HG03095 (cell line): ENCODE results near the gene ADAMTS14.

Experiments used
- ATAC-seq: cut with Tn5 transposase; IDR thresholded peaks from one replicate; pipeline ENCODE4 v1.9.1; 2021; ENCODE audit warnings: moderate library complexity; ENCODE audit not compliant: unreplicated experiment

ADAMTS14 gene

DNA sequence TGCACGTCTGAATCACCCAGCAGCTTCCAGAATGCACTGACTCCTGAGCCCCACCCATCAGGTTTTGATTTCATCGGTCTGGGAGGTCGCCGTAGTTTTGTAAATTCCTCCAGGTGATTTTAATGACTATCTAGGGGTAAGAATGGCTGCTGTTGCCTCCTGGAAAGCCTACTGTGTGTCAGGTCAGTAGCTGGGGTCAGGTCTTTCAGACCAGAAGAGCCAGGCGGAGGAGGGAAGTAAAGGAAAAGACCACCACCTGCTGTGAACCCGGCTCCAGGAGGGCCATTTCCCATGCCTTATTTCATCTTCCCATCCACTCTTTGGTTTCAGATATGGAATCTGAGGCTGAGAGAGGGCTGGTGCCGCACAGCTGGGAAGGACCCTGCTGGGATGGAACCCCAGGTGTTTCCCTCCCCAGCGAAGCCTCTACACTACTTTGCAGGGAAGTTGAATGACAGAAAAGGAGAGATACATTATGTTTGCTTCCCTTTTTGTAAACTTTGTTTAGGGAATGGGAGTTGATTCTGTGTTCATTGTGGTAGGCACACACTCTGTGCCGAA lies 19.8 kb downstream of the ADAMTS14 start:
- no peak for ATAC-seq

DNA sequence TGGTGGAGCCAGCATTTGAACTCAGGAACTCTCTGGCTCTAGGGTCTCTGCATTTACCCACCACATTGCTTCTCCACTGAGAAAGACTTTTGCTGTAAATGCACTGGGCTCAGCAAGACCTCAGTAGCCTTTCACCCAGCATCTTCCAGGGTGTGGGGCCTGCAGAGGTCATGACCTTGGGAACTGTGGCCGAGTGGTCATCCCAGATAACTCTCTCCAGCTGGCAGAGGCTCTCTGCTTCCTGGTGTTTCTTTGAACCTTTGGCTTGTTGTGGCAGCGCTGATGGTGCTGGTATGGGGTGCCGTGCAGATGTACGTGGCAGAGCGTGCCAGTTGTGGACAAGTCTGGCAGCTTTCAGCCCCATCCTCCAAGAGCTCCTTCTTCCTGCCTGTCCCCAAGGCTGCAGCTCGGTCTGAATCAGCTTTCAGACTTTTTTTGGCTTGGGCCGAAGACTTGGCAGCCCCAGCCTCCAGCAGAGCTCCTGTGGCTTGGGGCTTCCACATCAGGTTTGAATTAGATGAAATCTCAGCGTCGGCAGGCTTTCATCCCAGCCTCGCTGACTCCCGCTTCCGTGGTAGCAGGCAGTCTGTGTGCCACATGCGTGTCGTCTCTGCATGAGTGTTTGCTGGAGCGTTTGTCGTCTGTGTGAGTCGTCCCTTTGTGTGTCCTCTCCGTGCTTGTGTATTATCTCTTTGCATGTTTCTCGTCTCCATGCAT lies 21.5 kb downstream of the ADAMTS14 start:
- no peak for ATAC-seq

DNA sequence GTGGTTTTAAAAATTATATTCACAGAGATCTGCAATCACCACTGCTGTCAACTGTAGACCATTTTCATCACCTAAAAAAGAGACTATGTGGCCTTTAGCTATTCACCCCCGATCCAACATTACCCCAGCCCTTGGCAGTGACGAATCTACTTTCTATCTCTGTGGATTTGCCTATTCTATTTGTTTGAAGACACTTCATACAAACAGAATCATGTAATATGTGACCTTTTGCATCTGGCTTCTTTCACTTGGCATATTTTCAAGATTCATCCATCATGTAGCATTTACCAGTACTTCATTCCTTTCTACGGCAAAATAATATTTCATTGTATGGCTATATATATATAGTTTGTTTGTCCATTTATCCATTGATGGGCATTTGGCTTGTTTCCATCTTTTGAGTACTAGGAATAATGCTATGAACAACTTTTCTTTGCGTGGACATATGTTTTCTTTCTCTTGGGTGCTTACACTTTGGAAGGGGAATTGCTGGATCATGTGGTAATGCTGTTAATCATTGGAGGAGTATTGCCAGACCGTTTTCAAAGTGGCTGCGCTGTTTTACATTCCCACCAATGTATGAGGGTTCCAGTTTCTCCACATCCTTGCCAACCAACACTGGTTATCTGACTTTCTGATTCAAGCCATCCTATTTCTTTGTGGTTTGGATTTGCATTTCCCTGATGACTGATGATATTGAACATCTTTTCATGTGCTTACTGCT lies 22.3 kb downstream of the ADAMTS14 start:
- ATAC-seq = no peak

DNA sequence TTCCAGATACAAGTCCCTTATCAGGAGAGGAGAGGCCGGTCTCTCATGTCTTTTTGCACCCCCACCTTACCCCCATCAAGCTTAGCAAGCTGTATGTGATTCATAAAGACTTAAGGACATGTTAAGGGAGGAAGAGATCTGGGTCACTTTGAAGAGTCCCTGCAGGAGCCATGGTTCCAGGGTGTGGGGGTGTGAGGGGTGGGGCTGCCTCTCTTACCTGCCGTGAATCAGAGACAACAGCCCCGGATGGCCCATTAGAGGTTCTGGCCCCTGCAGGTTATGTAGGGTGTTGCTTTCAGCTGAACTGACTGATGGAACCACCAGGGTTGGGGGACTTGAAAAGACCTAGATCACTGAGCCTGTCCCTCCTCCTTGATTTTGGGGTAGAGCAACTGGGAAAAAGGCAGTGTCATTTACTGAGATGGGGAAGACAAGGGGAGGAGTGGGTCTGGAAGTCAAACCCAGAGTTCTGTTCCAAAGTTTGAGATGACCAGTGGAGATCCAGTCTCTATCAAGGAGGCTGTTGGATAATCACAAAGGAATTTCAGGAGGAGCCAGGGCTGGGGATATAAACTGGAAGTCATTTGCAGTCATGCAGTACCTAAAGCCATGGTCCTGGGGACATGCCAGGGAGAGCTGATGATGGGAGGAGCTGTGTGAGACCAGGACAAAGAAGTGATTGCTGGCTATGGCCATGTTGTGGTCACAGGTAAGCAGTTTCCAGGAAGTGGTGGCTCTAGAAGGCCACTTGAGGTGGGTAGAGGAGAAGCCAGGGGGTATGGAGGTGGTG lies 23.1 kb downstream of the ADAMTS14 start:
- no peak for ATAC-seq

DNA sequence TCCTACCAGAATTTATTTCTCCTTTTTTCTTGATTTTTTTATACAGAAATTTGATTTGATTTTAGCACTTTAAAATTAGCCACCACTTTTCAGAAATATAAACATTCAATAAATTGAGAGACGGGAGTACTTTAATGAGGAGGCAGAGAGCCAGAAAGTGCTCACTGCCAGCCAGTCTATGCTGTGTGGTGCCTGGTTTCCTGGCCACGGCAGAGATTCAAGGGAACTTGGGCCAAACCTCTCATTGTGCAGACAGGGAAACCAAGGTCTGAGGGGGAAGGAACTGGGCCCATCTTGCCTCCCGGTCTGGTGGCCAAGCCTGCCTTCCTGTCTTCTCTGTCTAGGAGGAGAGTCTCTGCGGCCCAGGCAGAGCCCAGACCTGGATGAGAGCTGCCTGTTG lies 25.9 kb downstream of the ADAMTS14 start:
- no peak for ATAC-seq

DNA sequence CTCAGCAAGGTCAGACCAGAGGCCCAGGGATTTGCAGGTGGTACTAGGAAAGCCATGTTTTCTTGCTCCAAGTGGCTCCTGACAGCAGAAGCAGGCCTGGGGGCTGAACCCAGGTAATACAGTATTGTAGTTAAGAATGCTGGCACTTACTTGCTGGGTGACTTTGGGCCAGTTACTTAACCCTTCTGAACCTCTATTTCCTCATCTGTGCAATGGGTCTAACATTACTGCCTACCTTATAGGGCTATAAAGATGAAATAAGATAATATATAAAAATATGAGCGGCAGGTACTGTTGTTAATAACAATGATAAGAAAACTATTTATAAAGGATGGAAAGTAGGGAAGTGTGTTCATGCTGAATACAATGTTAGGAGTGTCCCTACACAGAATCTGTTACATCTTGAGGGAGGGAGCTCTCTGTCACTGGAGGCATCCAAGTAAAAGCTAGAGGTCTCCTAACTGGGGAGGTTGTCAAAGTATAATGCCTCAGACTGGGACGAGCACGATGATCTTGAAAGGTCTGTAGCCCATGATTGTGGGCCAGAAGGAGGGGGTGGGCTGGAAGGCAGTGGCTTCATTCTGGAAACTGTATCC lies 26.9 kb downstream of the ADAMTS14 start:
- ATAC-seq = no peak

DNA sequence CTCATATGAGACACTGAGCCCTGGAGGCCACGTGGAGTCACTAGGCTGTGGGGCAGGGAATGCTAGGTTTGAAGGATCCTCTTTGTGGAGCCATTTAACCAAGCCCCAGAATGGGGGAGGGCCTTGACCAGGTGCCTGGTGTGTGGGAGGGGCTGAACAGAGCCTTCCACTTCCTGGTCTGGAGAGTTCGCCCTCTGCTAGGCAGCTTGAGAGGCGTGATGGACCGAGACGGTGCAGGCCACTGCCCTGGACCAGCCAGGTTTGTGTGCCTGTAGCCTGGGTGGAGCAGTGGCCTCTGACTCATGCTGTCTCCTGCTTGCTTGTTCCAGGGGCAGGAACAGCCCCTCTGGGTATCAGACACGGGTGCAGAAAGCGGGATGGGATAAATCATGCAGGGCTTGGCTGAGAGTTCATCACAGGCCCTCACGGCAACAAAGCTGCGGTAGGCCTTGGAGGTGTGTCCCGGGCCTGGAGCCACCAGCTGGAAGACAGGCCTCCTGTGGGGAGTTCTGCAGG lies 27.4 kb downstream of the ADAMTS14 start:
- ATAC-seq = no peak

DNA sequence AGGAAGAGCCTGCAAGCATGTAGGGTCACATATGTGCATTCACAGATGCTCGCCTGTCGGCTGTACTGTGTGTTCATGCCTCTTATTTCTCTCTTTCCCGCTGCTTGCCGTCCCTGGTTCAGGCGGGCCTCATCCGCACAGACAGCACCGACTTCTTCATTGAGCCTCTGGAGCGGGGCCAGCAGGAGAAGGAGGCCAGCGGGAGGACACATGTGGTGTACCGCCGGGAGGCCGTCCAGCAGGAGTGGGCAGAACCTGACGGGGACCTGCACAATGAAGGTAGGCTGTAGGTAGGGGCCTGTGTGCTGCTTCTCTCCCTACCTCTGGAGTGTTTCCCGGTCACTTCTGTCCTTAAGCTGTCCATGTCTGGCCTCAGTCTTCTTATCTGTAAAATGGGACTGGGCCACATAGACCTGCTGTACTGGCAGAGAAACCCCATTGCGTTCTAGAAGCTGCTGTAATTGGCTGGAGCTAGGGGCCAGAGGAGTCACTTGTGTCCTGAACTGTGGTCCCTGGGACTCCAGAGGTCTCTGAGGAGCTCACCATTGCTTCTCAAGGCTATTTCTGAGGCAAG lies 30.0 kb downstream of the ADAMTS14 start:
- ATAC-seq = no peak

DNA sequence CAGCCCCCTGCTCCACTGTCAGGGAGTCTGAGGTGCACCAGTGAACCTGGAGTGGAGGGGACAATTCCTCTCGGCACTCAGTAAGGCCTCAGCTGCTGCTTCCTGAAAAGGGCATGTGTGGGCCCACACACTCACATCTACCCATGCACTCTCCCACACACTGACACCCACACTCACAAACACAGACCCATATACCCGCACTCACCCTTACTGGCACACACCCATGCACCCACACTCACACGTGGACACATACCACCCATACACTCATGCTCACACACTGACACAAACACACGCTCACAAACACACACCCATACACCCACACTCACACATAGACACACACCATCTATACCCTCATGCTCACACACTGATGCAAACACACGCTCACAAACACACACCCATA lies 31.9 kb downstream of the ADAMTS14 start:
- no peak for ATAC-seq

DNA sequence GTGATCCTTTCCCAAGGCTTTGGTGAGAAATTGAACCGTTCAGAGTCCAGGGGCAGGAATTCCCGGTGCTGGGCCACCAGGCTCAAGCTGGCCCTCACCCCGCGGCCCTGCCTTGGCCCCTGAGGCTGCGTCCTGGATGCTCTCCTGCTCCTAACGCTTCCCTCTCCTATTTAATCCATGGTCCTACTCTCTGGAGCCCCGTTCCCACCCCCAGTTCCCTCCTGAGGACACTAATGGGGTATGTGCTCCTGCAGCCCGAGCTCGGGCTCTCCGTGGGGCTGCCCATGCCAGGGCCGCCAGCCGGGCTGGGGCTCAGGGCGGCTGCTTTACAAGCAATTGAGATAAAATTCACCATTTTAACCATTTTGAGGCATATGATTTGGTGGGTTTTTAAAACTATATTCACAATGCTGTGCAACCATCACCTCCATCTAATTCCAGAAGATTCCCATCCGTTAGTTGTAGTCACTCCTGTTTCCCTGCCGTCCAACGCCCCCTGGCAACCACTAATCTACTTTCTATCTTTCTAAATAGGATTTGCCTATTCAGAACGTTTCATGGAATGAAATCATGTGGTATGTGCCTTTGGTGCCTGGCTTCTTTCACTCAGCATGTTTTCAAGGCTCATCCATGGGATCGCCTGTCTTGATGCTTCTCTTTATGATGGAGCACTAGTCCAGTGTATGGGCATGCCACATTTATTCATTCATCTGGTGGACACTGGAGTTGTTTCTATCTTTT lies 33.0 kb downstream of the ADAMTS14 start:
- no peak for ATAC-seq

DNA sequence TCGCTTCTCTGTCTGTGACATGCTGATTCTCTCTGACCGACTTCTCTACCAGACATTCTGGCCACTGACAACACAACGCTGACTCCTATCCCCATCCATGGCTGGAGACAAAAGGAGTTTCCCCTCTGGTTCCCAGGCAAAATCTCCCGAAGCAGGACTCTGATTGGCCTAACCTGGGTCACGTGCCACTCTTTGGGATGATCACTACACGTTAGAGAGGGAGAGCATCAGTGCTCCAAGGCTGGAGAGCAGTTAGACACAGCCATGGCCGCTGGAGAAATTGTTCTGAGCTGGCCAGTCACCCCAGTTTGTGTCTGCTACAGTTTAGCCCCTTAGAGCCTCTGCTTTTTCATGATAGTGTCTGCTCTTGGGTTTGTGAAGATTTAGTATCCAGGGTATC lies 38.9 kb downstream of the ADAMTS14 start:
- no peak for ATAC-seq

DNA sequence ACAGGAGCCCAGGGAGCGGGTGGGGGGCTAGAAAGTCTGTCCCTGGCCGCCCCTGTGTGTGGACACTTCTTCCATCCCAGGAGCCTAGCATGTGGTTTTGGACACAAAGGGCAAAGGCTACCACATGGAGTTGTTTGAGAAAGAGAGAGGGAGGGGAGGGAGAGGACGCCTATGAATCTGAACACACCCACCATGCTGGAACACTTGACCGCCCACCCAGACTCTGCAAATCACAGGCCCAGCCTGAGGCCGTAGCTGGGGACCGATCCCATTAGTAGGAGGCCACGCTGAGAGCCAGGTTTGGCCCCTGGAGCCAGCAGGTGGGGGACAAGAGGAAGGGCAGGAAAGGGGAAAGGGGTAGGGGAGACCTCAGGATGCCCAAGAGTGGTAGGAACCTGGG lies 39.6 kb downstream of the ADAMTS14 start:
- ATAC-seq = no peak

DNA sequence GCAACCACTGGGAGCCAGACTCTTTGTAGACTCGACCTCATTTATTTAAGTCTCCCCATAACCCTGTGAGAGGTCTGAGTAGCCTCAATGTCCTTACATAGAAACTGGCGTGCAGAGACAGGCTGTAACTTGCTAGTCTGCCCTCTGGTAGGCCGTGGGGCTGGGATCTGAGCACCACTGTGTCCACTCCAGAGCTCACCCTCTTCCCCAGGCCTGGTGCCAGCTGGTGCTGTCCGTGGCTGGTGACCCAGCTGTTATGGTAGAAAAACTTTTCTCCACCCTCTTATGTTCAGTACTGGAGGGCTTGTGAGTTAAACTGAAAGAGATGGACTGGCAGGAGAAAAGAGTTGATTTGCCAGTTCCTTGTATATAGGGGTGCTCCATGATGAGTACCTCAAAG lies 41.9 kb downstream of the ADAMTS14 start:
- ATAC-seq = no peak

DNA sequence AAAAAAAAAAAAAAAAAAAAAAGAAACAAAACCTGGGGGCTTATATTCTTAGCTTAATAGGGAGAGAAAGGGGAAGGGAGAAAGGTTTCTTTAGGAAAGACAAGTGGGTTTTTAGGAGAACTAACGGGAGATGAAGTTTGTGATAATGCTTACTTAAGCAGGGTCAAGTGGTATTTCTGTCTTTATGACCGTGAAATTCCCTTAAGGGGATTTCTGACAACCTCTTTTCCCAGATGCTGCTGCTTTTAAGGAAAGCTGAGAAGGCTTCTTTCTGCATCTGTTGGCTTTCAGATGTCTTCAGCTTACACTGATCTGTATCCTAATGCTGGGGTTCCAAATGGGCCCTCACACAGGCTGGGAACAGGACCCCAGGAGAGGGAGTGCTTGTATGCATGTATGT lies 42.6 kb downstream of the ADAMTS14 start:
- ATAC-seq = no peak

DNA sequence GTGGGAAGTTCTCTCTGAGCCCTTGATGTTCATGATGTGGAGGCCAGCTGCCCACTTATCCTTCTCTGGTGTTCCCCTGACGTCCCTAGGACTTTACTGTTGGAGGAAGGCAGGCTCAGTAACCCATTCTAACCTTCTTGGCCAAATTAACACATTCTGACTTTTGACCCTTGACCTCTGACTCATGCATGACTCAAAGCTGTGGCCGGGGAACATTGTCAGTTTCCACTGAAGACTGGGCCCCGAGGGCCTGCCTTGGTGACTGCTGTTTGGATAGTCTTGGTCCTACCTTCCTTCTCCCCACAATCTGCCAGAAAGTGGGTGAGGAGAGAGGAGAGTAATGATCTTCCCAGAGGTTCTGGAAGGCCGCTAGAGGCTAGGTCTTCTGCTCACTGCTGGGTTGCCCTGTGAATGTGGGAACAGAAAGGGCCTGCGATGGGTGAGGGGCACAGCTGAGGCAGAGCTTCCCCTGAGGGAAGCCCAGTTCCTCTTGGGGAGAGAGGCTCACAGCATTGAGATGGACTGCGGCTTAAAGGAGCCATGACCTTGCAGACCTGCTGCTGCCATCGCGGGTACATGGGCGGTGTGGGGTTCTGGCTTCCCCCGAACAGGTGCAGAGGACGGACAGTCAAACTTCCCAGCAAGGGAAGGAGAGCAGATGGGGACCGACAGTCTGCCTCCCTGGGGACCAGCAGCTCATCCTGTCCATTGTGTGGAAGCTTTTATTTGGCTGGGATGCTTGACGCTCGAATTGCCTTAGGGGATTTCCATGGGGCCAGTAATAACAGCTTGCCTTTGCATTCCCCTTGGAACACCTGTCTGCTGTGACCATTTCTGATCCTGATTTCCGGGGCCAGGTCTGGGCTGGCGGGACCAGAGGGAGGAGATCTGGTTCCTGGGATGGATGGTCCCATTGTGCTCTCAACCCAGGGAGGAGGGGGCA lies 43.8 kb downstream of the ADAMTS14 start:
- ATAC-seq = no peak

DNA sequence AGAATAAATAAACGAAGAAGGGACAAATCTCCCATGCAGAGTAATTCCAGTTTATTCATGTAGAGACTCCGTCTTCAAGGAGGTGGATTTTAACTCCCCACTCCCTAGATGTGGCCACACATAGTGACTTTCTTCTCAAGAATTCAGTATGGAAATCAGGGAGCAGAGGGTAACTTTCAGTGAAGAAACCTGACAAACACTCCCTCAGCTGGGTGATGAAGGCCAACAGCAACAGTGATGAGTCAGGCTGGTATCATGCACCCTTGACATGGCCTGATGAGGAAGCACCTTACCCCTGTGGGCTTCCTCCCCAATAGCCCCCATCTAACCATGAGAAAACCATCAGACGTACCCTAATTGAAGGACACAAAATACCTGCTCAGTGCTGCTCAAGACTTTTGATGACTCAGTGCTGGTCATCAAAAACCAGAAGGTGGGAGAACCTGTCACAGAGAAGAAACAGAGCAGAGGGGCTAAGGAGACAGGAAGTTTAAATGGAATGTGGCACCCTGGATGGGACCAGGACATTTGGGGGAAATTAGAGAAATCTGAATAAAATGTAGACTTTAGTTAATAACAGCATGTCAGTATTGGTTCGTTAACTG lies 50.6 kb downstream of the ADAMTS14 start:
- ATAC-seq = no peak

DNA sequence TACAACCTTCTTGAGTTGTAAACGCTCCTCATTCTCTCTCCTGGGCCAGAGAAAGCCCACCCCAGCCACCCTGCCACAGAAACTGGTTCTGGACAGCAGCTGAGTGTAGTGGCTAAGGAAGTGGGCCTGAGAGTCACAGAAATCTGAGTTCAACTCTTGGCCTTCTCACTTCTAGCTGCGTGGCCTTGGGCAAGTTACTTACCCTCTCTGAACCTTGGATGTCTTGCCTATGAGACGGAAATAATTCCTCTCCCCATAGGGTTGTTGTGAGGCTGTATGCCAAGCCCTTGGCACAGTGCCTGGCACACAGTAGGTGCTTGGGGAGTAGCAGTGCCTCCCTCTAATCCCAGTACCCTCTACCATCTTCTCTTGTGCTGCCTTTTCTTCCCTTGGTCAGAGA lies 51.5 kb downstream of the ADAMTS14 start:
- ATAC-seq = no peak

DNA sequence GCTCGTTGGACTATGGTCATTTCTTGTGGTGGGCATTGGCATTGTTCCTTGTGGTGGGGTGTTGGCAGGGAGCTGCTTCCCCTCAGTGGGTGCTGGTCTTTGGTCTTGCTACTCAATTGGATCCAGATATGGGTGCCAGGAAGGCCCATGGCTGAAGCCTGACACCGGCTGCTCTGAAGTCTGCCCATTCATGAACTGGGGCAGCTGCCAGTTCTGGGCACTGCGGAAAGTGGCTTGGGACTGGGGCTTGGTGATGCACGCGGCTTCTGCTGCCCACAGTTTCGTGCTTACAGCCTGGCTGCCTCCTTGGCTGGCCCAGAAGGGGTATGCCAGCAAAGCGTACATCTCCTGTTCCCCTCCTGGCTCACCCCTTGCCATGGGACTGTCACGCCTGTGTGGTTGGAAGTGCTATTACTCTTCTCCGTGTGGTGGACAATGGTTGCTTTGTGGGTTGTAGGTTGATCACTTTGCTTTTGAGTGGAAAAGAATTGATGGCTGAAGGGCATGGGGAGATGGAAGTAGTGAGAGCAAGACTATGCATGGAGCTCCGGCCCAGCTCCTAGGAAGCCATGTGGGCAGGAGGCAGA lies 54.7 kb downstream of the ADAMTS14 start:
- no peak for ATAC-seq
